A549 (cell line): ENCODE results near the gene TMCO4. TPM values are rescaled to one million over a fixed set of nuclear protein-coding genes. Genes with fewer than 3 reads are reported as not detected.

Source experiments
- ATAC-seq, 2 experiments: fragments of 200-7000 bp in 1 of 2; fragments of >200 bp in 1 of 2; cut with Nextera tagmentation in 1 of 2; cut with Tn5 transposase in 1 of 2; 3 replicates each; pipeline versions ENCODE4 v1.8.0 to v1.9.1; 2018 to 2020; ENCODE audit warnings: mild to moderate bottlenecking in 1 of 2, moderate library complexity in 1 of 2
- CTCF ChIA-PET: fragments of 300-600 bp; sonication (Branson Sonifier 250); formaldehyde crosslinking; extraction: SDS; loops from one replicate; lab custom pipeline; 2021; ENCODE audit warnings: antibody characterized with exemption, inconsistent platforms; lab: Yijun Ruan, JAX
- POLR2A ChIA-PET: fragments of 350-600 bp; formaldehyde crosslinking; extraction: SDS; loops from one replicate; lab custom pipeline; 2021; ENCODE audit warnings: antibody characterized with exemption, inconsistent platforms; lab: Yijun Ruan, JAX
- DNase-seq, 2 experiments: peaks; one replicate each; pipeline versions ENCODE4 v3.0.0 to v3.0.0-alpha.2; 2011 to 2016; ENCODE audit warnings: low read depth in 1 of 2, low spot score in 1 of 2
- FAIRE-seq: peaks from 2 replicates; lab custom pipeline; 2011; peaks lifted over from hg19 to GRCh38; lab: Jason Lieb, UNC
- H3K27ac ChIP-seq, 2 experiments: fragments of >200 bp; sonication (Bioruptor Twin); formaldehyde crosslinking; 3 replicates each; pipeline ENCODE4 v1.5.1; 2016 to 2017
- H3K4me1 ChIP-seq: fragments of >200 bp; sonication (Bioruptor Twin); formaldehyde crosslinking; 3 replicates; pipeline ENCODE4 v1.6.1; 2016
- H3K4me2 ChIP-seq: fragments of >200 bp; sonication (Bioruptor Twin); formaldehyde crosslinking; 3 replicates; pipeline ENCODE4 v1.6.1; 2016
- H3K4me3 ChIP-seq: fragments of >200 bp; sonication (Bioruptor Twin); formaldehyde crosslinking; 3 replicates; pipeline ENCODE4 v1.5.1; 2016
- H3K9me3 ChIP-seq: fragments of >200 bp; sonication (Bioruptor Twin); formaldehyde crosslinking; 3 replicates; pipeline ENCODE4 v1.6.1; 2016
- CBX2 ChIP-seq: fragments of 200-600 bp; sonication (generic); IDR thresholded peaks from 2 replicates; pipeline ENCODE4 v1.6.1; 2016; ENCODE audit warnings: low read depth, mild to moderate bottlenecking, borderline replicate concordance
- FOXS1 ChIP-seq: fragments of 250-450 bp; sonication (Bioruptor Pico); IDR thresholded peaks from 2 replicates; pipeline ENCODE4 v1.5.0; 2020; ENCODE audit warnings: mild to moderate bottlenecking, moderate library complexity
- HEYL ChIP-seq: fragments of 250-450 bp; sonication (Bioruptor Pico); IDR thresholded peaks from 2 replicates; pipeline ENCODE4 v1.8.0; 2021; ENCODE audit warnings: mild to moderate bottlenecking, moderate library complexity
- HOXA7 ChIP-seq: fragments of 250-450 bp; sonication (Bioruptor Pico); IDR thresholded peaks from 2 replicates; pipeline ENCODE4 v1.5.0; 2020; ENCODE audit warnings: mild to moderate bottlenecking, moderate library complexity
- JUN ChIP-seq, 2 experiments: fragments of >200 bp; sonication (Bioruptor Twin); formaldehyde crosslinking; IDR thresholded peaks; 2 replicates in 1 of 2; 3 replicates in 1 of 2; pipeline ENCODE4 v1.6.1; 2016 to 2017
- JUNB ChIP-seq: fragments of >200 bp; sonication (Bioruptor Twin); formaldehyde crosslinking; IDR thresholded peaks from 2 replicates; pipeline ENCODE4 v1.6.1; 2016
- KDM1A ChIP-seq: fragments of 200-600 bp; sonication (generic); IDR thresholded peaks from 2 replicates; pipeline ENCODE4 v1.6.1; 2016; ENCODE audit warnings: low read depth, mild to moderate bottlenecking
- MAFK ChIP-seq: fragments of 450-650 bp; IDR thresholded peaks from 2 replicates; pipeline ENCODE4 v1.6.1; 2014; ENCODE audit not compliant: partially characterized antibody
- MAX ChIP-seq: IDR thresholded peaks from 2 replicates; pipeline ENCODE4 v1.6.1; 2012
- NFE2L2 ChIP-seq: fragments of 150-350 bp; conservative IDR thresholded peaks from 2 replicates; pipeline ENCODE4 v1.6.1; 2014; ENCODE audit warnings: low read length
- PBX3 ChIP-seq: IDR thresholded peaks from 2 replicates; pipeline ENCODE4 v1.6.1; 2012
- POLR2AphosphoS2 ChIP-seq: conservative IDR thresholded peaks from 2 replicates; pipeline ENCODE4 v1.6.1; 2012; ENCODE audit warnings: low read length, improper control_type of control experiment, inconsistent platforms
- REST ChIP-seq: fragments of 200-600 bp; sonication (generic); IDR thresholded peaks from 2 replicates; pipeline ENCODE4 v1.6.1; 2016; ENCODE audit warnings: antibody characterized with exemption, mild to moderate bottlenecking, moderate library complexity
- RFX5 ChIP-seq: fragments of 450-650 bp; IDR thresholded peaks from 2 replicates; pipeline ENCODE4 v1.7.1; 2014; ENCODE audit warnings: antibody characterized with exemption, mild to moderate bottlenecking, moderate library complexity
- SREBF2 ChIP-seq: fragments of 450-650 bp; IDR thresholded peaks from 2 replicates; pipeline ENCODE4 v1.6.1; 2014; ENCODE audit warnings: mild to moderate bottlenecking, moderate library complexity
- ZNF302 ChIP-seq: fragments of 250-450 bp; sonication (Bioruptor Pico); IDR thresholded peaks from 2 replicates; pipeline ENCODE4 v1.9.0; 2021; ENCODE audit warnings: inconsistent platforms, mild to moderate bottlenecking, moderate library complexity
- ZSCAN20 ChIP-seq: fragments of 250-450 bp; sonication (Bioruptor Pico); IDR thresholded peaks from 2 replicates; pipeline ENCODE4 v1.8.0; 2022; ENCODE audit warnings: mild to moderate bottlenecking, moderate library complexity
- WGBS: methylation state at CpG from one replicate; pipeline ENCODE4 v1.1.6; 2017; ENCODE audit errors: missing lambda C conversion rate; 5-methylcytosine and 5-hydroxymethylcytosine counted together
- polyA plus RNA-seq, 4 experiments: library from polyadenylated mRNA; depleted of rRNA in 3 of 4; stranded (reverse); fragments of >200 nt; fragmentation: RNase III in 1 of 4; extraction: RNeasy Plus Mini Kit Qiagen cat#74134 plus additional on column Dnase treatment in 1 of 4; gene quantifications; 2 replicates in 3 of 4; 3 replicates in 1 of 4; pipeline ENCODE4 v1.2.3, GENCODE V29; 2011 to 2017
- TF ChIP-seq, protein P1 (sequence below): fragments of 150-350 bp; IDR thresholded peaks from 2 replicates; pipeline ENCODE4 v1.6.1; 2014; ENCODE audit warnings: low read depth, mild to moderate bottlenecking, low read length
- TF ChIP-seq, protein P2 (sequence below): fragments of >200 bp; sonication (Bioruptor Twin); formaldehyde crosslinking; IDR thresholded peaks from 3 replicates; pipeline ENCODE4 v1.6.1; 2016

Gene TMCO4
- polyA plus RNA-seq, 2 of the 4 experiments (the other 2 are of a cell fraction): 4.0 to 4.6 TPM

GRCh38 chr1:19730232-19730631 lies 69.5 kb downstream of the TMCO4 start:
- CTCF ChIA-PET: interaction anchor here (0.7 to 1.4 kb wide), 3 partner anchors 15 to 31 kb away, joined by 3 to 8 read pairs (median 3); no protein-coding TSS in a partner anchor

DNA sequence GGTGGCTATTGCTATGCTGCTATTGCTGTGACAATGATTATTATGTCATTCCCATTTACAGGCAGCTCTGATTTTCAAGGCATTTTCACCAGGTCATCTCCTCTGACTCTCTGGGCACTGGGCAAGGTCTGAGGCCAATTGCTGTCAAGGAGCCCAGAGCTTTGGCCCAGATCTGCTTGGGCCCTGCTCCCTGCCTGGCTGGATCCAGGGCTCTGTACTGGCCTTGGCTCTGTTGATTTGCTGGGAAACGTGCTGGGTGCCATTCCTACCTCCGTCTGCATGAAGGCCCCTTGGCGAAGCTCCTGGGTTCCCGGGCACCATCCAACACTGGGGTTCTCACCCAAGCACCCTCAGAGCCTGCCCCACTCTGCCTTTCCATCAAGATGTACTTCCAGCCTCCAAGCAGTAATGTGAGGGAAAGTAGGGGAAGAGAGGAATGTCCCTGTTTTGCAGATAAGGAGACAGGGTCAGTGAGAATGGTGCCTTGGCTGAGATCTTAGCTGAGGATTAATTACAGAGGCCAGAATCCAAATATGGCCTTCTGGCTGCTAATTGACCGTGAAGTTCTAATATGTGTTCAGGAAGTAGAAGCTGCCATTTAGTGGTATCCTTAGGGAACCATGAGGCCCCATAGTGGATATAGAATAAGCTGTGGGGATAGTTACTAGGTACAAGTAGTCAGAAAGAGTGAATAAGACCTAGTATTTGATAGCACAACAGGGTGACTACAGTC lies 71.1 kb downstream of the TMCO4 start:
- Histone ChIP-seq H3K4me1 (no peaks in the 10 kb centered on the region), H3K4me3 (no peak overlapping the region), H3K4me2 (no peak overlapping the region), H3K27ac (no peak overlapping the region), H3K9me3 (peaks cover 4% of the 10 kb centered on the region; the same call in 2 of the 3 replicates)
- FAIRE-seq: no peak
- TF ChIP-seq PBX3: no peak
- no peak for TF ChIP-seq RFX5
- TF ChIP-seq SREBF2: no peak
- TF ChIP-seq POLR2AphosphoS2: no peak
- no peak for TF ChIP-seq ZSCAN20
- TF ChIP-seq MAFK: no peak
- TF ChIP-seq HEYL (CRISPR knock-in tag): no peak
- TF ChIP-seq MAX: no peak
- no peak for TF ChIP-seq NFE2L2
- TF ChIP-seq HOXA7 (CRISPR knock-in tag): no peak
- no peak for TF ChIP-seq FOXS1 (CRISPR knock-in tag)
- TF ChIP-seq, protein P1, sequence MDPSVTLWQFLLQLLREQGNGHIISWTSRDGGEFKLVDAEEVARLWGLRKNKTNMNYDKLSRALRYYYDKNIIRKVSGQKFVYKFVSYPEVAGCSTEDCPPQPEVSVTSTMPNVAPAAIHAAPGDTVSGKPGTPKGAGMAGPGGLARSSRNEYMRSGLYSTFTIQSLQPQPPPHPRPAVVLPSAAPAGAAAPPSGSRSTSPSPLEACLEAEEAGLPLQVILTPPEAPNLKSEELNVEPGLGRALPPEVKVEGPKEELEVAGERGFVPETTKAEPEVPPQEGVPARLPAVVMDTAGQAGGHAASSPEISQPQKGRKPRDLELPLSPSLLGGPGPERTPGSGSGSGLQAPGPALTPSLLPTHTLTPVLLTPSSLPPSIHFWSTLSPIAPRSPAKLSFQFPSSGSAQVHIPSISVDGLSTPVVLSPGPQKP: no peak
- TF ChIP-seq JUN (IDR thresholded peaks at IDR 0.05): no peak
- TF ChIP-seq, protein P2, sequence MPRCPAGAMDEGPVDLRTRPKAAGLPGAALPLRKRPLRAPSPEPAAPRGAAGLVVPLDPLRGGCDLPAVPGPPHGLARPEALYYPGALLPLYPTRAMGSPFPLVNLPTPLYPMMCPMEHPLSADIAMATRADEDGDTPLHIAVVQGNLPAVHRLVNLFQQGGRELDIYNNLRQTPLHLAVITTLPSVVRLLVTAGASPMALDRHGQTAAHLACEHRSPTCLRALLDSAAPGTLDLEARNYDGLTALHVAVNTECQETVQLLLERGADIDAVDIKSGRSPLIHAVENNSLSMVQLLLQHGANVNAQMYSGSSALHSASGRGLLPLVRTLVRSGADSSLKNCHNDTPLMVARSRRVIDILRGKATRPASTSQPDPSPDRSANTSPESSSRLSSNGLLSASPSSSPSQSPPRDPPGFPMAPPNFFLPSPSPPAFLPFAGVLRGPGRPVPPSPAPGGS: no peak
- no peak for TF ChIP-seq ZNF302 (CRISPR knock-in tag)
- TF ChIP-seq REST: no peak
- ATAC-seq: no peak
- no peak for DNase-seq
- 98% methylated on average over 5 of the region's 5 CpGs for WGBS
- ChIA-PET POLR2A (interaction anchor here (1.6 kb wide), 1 partner anchor 13 kb away, joined by 3 read pairs; no protein-coding TSS in a partner anchor), CTCF (interaction anchor here (1.4 kb wide), 1 partner anchor 13 kb away, joined by 7 read pairs; no protein-coding TSS in a partner anchor)

More at GRCh38 chr1:19730232-19730631, 69.5 kb downstream of the TMCO4 start:
- no peak overlapping the region for H3K27ac ChIP-seq
- no peak overlapping the region for H3K4me3 ChIP-seq
- DNase-seq (no peak), ATAC-seq (no peak), FAIRE-seq (no peak)
- POLR2A ChIA-PET: no interaction called here
- peaks cover 4% of the 10 kb centered on the region; the same call in 2 of the 3 replicates for H3K9me3 ChIP-seq
- 68% methylated on average over 3 of the region's 3 CpGs for WGBS
- no peak overlapping the region for H3K4me2 ChIP-seq
- H3K4me1 ChIP-seq: no peaks in the 10 kb centered on the region
- TF ChIP-seq CBX2: no peak
- no peak for TF ChIP-seq KDM1A
- TF ChIP-seq JUNB: no peak
- TF ChIP-seq, all 56 proteins: peak for 0
